Suprapubic skin (tissue), 4 donors: ENCODE data around the gene PMEPA1.

Experiments used
- CTCF ChIP-seq, 2 donors: fragments of 200-600 bp in 1 of 2; fragments of 450-650 bp in 1 of 2; sonication (generic) in 1 of 2; IDR thresholded peaks; one replicate each; pipeline ENCODE4 v1.5.1; 2016 to 2019; ENCODE audit warnings: antibody characterized with exemption in 2 of 2, mild to moderate bottlenecking in 1 of 2, moderate library complexity in 1 of 2
- POLR2A ChIP-seq, 2 donors: fragments of 450-650 bp; IDR thresholded peaks; one replicate each; pipeline ENCODE4 v1.6.1; 2017; ENCODE audit warnings: antibody characterized with exemption in 2 of 2, mild to moderate bottlenecking in 2 of 2, moderate library complexity in 2 of 2
- POLR2AphosphoS5 ChIP-seq, 3 donors: sonication (generic); formaldehyde crosslinking; IDR thresholded peaks; one replicate each; pipeline ENCODE4 v1.6.1; 2017; ENCODE audit warnings: antibody characterized with exemption in 3 of 3

GRCh38 chr20:57678340-57678739 is 31.5 kb downstream of the PMEPA1 start:
- TF ChIP-seq CTCF (IDR thresholded peaks at IDR 0.05) (no peak), POLR2A (IDR thresholded peaks at IDR 0.05) (no peak), POLR2AphosphoS5 (IDR thresholded peaks at IDR 0.05) (no peak)
